ENCODE data around the gene IDH1.

- TF ChIP-seq CTCF (IDR thresholded peaks at IDR 0.05): no peak
- no peak for TF ChIP-seq POLR2A (IDR thresholded peaks at IDR 0.05)
These were observed 1.2 kb downstream of the IDH1 start for GRCh38 chr2:208253600-208254117.

All from body of pancreas (tissue), 4 donors.